Measurements from ENCODE around the gene PHOSPHO2. TPM values are rescaled to one million over a fixed set of nuclear protein-coding genes. Genes with fewer than 3 reads are reported as not detected.

Gene PHOSPHO2
- total and polyA plus RNA-seq, 4 donors, result 3.4 to 13.4 (median 4.5) TPM

DNA sequence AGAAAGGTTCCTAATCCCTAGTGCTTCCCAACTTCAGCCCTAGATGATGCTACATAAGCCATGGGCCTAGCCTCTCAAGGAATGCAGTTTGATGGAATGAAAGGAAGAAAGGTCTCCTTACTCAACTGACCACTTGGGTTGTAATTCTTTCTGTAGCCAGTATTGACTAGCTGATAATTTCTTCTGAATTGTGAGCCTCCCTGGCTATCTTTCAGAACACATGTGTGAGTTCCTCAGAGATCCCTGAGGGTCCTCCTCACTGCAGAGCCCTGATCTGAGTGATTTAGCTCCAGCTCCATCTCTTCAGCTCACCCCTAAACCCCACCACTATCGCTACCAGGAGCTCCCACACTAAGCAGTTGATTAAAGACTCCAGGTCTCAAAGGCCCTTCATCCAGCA, 31.5 kb upstream of the PHOSPHO2 start:
- DNase-seq, result no peak
- Histone ChIP-seq H3K4me3 (ENCODE audit: low read length in 2 of 2) (no peak overlapping the region), H3K27ac (ENCODE audit: low read depth in 1 of 2, low read length in 2 of 2) (no peak overlapping the region), H3K36me3 (ENCODE audit: control insufficient read depth in 1 of 2, insufficient read depth in 2 of 2, low read length in 1 of 2) (no peaks in the 10 kb centered on the region), H3K9me3 (ENCODE audit: control insufficient read depth, low read length) (no peaks in the 10 kb centered on the region), H3K4me1 (ENCODE audit: control insufficient read depth in 1 of 2, insufficient read depth in 2 of 2, low read length in 2 of 2) (no peaks in the 10 kb centered on the region), H3K27me3 (ENCODE audit: control insufficient read depth in 1 of 2, insufficient read depth in 2 of 2, low read length in 1 of 2) (no peaks in the 10 kb centered on the region)
- 88 to 93% methylated on average over 1 of the region's 1 CpG for WGBS, 2 donors
- no peak for ATAC-seq (ENCODE audit: low FRiP score)
- intact Hi-C loops (cut with DNase I), result no loop called here

DNA sequence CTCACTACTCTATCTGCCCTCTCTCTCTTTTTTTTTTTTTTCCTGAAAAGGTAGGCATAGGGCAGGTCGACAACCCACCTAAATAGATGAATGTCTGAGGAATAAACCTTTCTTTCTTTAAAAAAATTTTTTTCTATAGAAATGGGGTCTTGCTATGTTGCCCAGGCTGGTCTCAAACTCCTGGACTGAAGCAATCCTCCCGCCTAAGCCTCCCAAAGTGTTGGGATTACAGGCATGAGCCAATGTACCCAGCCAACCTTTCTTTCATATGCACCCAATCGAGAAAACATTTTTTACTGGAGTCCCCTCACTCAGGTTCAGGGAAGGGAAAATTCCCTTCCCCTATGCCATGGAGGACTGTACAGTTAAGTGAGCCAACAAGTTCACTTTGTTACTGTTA, 31.0 kb upstream of the PHOSPHO2 start:
- 88 to 91% methylated on average over 3 of the region's 3 CpGs for WGBS, 2 donors
- ATAC-seq (ENCODE audit: low FRiP score) (no peak), DNase-seq (no peak)
- no peak overlapping the region for H3K4me3 ChIP-seq (ENCODE audit: low read length in 2 of 2)
- H3K4me1 ChIP-seq (ENCODE audit: control insufficient read depth in 1 of 2, insufficient read depth in 2 of 2, low read length in 2 of 2), result no peaks in the 10 kb centered on the region
- H3K9me3 ChIP-seq (ENCODE audit: control insufficient read depth, low read length), result no peaks in the 10 kb centered on the region
- no peaks in the 10 kb centered on the region for H3K36me3 ChIP-seq (ENCODE audit: control insufficient read depth in 1 of 2, insufficient read depth in 2 of 2, low read length in 1 of 2)
- intact Hi-C loops (cut with DNase I), result no loop called here
- H3K27ac ChIP-seq (ENCODE audit: low read depth in 1 of 2, low read length in 2 of 2), result no peak overlapping the region
- H3K27me3 ChIP-seq (ENCODE audit: control insufficient read depth in 1 of 2, insufficient read depth in 2 of 2, low read length in 1 of 2), result no peaks in the 10 kb centered on the region

DNA sequence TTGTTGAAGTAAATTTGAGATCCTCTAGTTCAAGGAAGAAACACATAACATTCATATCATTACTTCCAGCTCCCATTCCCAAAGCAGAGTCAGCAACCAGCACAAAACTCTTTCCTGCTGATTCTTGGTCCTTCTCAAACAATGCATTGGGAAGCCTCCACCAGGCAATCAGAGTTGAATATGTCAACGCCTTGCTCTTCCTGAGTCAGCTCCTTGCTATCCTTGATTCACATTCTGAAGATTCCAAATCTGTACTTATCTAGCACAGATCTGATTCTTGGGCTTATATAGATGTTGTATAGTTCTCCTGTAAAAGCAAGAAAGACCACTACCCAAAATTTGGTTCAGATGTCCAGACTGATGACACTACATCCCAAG, 29.7 kb upstream of the PHOSPHO2 start:
- no peak for ATAC-seq (ENCODE audit: low FRiP score)
- Histone ChIP-seq H3K4me3 (ENCODE audit: low read length in 2 of 2) (no peak overlapping the region), H3K27me3 (ENCODE audit: control insufficient read depth in 1 of 2, insufficient read depth in 2 of 2, low read length in 1 of 2) (no peaks in the 10 kb centered on the region), H3K9me3 (ENCODE audit: control insufficient read depth, low read length) (no peaks in the 10 kb centered on the region), H3K27ac (ENCODE audit: low read depth in 1 of 2, low read length in 2 of 2) (no peak overlapping the region), H3K4me1 (ENCODE audit: control insufficient read depth in 1 of 2, insufficient read depth in 2 of 2, low read length in 2 of 2) (no peaks in the 10 kb centered on the region), H3K36me3 (ENCODE audit: control insufficient read depth in 1 of 2, insufficient read depth in 2 of 2, low read length in 1 of 2) (no peaks in the 10 kb centered on the region)
- DNase-seq, result no peak
- intact Hi-C loops (cut with DNase I), result no loop called here
- WGBS, 2 donors, result 81 to 82% methylated on average over 1 of the region's 1 CpG

DNA sequence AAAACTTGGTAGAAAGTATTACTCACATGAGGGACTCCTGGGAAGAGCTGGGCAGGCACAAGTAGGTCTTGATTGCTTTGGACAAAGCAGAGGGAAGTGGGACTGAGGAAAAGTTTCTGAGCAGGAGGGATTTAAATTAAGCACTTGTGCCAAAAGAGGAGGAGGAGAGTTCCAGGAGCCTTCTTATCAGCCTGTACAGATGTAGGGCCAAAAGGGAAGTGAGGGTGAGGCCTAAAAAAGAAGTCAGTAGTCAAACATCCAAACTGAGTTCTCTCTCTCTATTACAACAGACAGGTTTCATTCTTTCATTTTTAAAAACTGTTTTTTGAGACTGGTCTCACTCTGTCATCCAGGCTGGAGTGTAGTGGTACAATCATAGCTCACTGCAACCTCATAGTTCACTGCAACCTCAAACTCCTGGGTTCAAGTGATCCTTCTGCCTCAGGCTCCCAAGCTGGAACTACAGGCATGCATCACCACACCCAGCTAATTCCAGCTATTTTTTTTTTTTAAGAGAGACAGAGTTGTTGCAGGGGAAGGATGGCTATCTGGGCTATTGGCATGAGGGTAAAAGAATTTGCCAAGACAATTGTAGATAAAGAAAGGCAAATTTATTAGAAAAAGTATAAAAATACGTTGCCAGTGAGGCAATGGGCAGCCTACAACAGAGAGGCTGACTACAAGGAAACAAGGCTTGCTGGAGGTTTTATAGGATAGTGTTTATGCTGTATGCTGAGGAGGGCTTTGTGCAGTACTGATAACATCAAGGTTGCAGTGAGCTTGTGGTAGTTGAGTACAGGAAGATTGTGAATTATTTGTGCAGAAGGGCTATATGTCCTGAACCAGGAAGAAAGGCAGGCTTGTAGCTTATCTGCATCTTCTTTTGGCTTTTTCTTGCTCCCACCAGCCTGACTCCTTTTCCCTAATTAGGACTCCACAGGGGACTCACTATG, 29.0 kb upstream of the PHOSPHO2 start:
- 34 to 47% methylated on average over 1 of the region's 1 CpG for WGBS, 2 donors
- H3K36me3 ChIP-seq (ENCODE audit: control insufficient read depth in 1 of 2, insufficient read depth in 2 of 2, low read length in 1 of 2), result no peaks in the 10 kb centered on the region
- no peak overlapping the region for H3K27ac ChIP-seq (ENCODE audit: low read depth in 1 of 2, low read length in 2 of 2)
- no peaks in the 10 kb centered on the region for H3K4me1 ChIP-seq (ENCODE audit: control insufficient read depth in 1 of 2, insufficient read depth in 2 of 2, low read length in 2 of 2)
- H3K9me3 ChIP-seq (ENCODE audit: control insufficient read depth, low read length), result no peaks in the 10 kb centered on the region
- H3K27me3 ChIP-seq (ENCODE audit: control insufficient read depth in 1 of 2, insufficient read depth in 2 of 2, low read length in 1 of 2), result no peaks in the 10 kb centered on the region
- intact Hi-C loops (cut with DNase I), result no loop called here
- DNase-seq (no peak), ATAC-seq (ENCODE audit: low FRiP score) (no peak)
- H3K4me3 ChIP-seq (ENCODE audit: low read length in 2 of 2), result no peak overlapping the region

DNA sequence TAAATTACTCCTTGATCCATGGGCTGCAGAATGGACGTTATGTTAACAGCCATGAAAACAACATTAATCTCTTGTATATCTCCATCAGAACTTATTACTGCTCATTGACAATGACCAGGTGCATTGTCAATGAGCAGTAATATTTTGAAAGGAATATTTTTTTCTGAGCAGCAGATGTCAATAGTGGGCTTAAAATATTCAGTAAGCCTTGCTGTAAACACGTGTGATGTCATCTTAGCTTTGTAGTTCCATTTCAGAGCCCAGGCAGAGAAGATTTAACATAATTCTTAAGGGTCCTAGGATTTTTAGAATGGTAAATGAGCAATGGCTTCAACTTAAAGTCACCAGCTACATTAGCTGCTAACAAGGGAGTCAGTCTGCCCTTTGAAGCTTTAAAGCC, 26.7 kb upstream of the PHOSPHO2 start:
- intact Hi-C loops (cut with DNase I), result no loop called here
- H3K9me3 ChIP-seq (ENCODE audit: control insufficient read depth, low read length), result no peaks in the 10 kb centered on the region
- no peak overlapping the region for H3K27ac ChIP-seq (ENCODE audit: low read depth in 1 of 2, low read length in 2 of 2)
- DNase-seq (no peak), ATAC-seq (ENCODE audit: low FRiP score) (no peak)
- H3K27me3 ChIP-seq (ENCODE audit: control insufficient read depth in 1 of 2, insufficient read depth in 2 of 2, low read length in 1 of 2), result no peaks in the 10 kb centered on the region
- no peaks in the 10 kb centered on the region for H3K4me1 ChIP-seq (ENCODE audit: control insufficient read depth in 1 of 2, insufficient read depth in 2 of 2, low read length in 2 of 2)
- H3K36me3 ChIP-seq (ENCODE audit: control insufficient read depth in 1 of 2, insufficient read depth in 2 of 2, low read length in 1 of 2), result no peaks in the 10 kb centered on the region
- 28 to 31% methylated on average over 2 of the region's 2 CpGs for WGBS, 2 donors
- H3K4me3 ChIP-seq (ENCODE audit: low read length in 2 of 2), result no peak overlapping the region

DNA sequence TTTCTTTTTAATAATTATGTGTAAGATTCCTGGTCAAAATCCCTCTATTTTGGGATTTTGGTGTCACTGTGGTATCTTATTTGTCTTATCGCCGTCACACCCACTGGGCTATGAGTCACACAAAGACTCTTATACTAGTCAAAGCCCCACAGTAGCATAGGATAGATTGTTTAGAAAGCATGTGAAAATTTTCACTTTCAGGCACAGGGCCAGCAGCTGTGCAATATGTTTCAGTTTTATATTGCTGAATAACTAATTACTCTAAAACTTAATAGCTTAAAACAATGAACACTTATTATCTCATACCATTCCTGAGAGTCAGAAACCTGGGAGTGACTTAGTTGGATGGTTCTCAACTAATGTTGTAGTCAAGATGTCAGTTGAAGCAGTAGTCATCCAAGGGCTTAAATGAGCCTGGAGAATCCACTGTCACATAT, 24.0 kb upstream of the PHOSPHO2 start:
- ATAC-seq (ENCODE audit: low FRiP score) (no peak), DNase-seq (no peak)
- H3K27me3 ChIP-seq (ENCODE audit: control insufficient read depth in 1 of 2, insufficient read depth in 2 of 2, low read length in 1 of 2), result no peaks in the 10 kb centered on the region
- no peaks in the 10 kb centered on the region for H3K36me3 ChIP-seq (ENCODE audit: control insufficient read depth in 1 of 2, insufficient read depth in 2 of 2, low read length in 1 of 2)
- no peaks in the 10 kb centered on the region for H3K4me1 ChIP-seq (ENCODE audit: control insufficient read depth in 1 of 2, insufficient read depth in 2 of 2, low read length in 2 of 2)
- intact Hi-C loops (cut with DNase I), result no loop called here
- H3K4me3 ChIP-seq (ENCODE audit: low read length in 2 of 2), result no peak overlapping the region
- no peak overlapping the region for H3K27ac ChIP-seq (ENCODE audit: low read depth in 1 of 2, low read length in 2 of 2)
- H3K9me3 ChIP-seq (ENCODE audit: control insufficient read depth, low read length), result no peaks in the 10 kb centered on the region
- WGBS, 2 donors, result 79 to 81% methylated on average over 2 of the region's 2 CpGs

GRCh38 chr2:169670937-169671336, 23.3 kb upstream of the PHOSPHO2 start:
- no peak for ATAC-seq (ENCODE audit: low FRiP score)
- WGBS, 2 donors, result 96% methylated on average over 4 of the region's 4 CpGs
- intact Hi-C loops (cut with DNase I), result no loop called here
- H3K4me3 ChIP-seq (ENCODE audit: low read length in 2 of 2), result no peak overlapping the region
- no peaks in the 10 kb centered on the region for H3K4me1 ChIP-seq (ENCODE audit: control insufficient read depth in 1 of 2, insufficient read depth in 2 of 2, low read length in 2 of 2)
- no peak overlapping the region for H3K27ac ChIP-seq (ENCODE audit: low read depth in 1 of 2, low read length in 2 of 2)
- H3K36me3 ChIP-seq (ENCODE audit: control insufficient read depth in 1 of 2, insufficient read depth in 2 of 2, low read length in 1 of 2), result no peaks in the 10 kb centered on the region
- H3K9me3 ChIP-seq (ENCODE audit: control insufficient read depth, low read length), result no peaks in the 10 kb centered on the region
- H3K27me3 ChIP-seq (ENCODE audit: control insufficient read depth in 1 of 2, insufficient read depth in 2 of 2, low read length in 1 of 2), result no peaks in the 10 kb centered on the region
- DNase-seq, result no peak

DNA sequence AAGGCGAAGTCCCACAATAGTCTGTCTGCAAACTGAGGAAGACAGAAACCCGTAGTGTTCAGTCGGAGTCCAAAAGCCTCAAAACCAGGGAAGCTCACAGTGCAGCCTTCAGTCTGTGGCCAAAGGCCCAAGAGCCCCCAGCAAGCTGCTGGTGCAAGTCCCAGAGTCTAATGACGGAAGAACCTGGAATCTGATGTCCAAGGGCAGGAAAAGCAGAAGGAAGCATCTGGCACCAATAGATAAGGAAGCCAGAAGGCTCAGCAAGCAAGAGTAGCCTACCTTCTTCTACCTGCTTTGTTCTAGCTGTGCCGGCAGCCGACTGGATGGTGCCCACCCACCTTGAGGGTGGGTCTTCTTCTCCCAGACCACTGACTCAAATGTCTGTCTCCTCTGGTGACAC, 21.9 kb upstream of the PHOSPHO2 start:
- H3K9me3 ChIP-seq (ENCODE audit: control insufficient read depth, low read length), result no peaks in the 10 kb centered on the region
- ATAC-seq (ENCODE audit: low FRiP score) (no peak), DNase-seq (no peak)
- no peaks in the 10 kb centered on the region for H3K4me1 ChIP-seq (ENCODE audit: control insufficient read depth in 1 of 2, insufficient read depth in 2 of 2, low read length in 2 of 2)
- no peaks in the 10 kb centered on the region for H3K27me3 ChIP-seq (ENCODE audit: control insufficient read depth in 1 of 2, insufficient read depth in 2 of 2, low read length in 1 of 2)
- no peak overlapping the region for H3K27ac ChIP-seq (ENCODE audit: low read depth in 1 of 2, low read length in 2 of 2)
- intact Hi-C loops (cut with DNase I), result no loop called here
- no peak overlapping the region for H3K4me3 ChIP-seq (ENCODE audit: low read length in 2 of 2)
- WGBS, 2 donors, result 81 to 88% methylated on average over 6 of the region's 6 CpGs
- no peaks in the 10 kb centered on the region for H3K36me3 ChIP-seq (ENCODE audit: control insufficient read depth in 1 of 2, insufficient read depth in 2 of 2, low read length in 1 of 2)

GRCh38 chr2:169673106-169673505, 21.2 kb upstream of the PHOSPHO2 start:
- H3K27ac ChIP-seq (ENCODE audit: low read depth in 1 of 2, low read length in 2 of 2), result no peak overlapping the region
- no peak for DNase-seq
- H3K4me3 ChIP-seq (ENCODE audit: low read length in 2 of 2), result no peak overlapping the region
- no peaks in the 10 kb centered on the region for H3K36me3 ChIP-seq (ENCODE audit: control insufficient read depth in 1 of 2, insufficient read depth in 2 of 2, low read length in 1 of 2)
- H3K4me1 ChIP-seq (ENCODE audit: control insufficient read depth in 1 of 2, insufficient read depth in 2 of 2, low read length in 2 of 2), result no peaks in the 10 kb centered on the region
- H3K27me3 ChIP-seq (ENCODE audit: control insufficient read depth in 1 of 2, insufficient read depth in 2 of 2, low read length in 1 of 2), result no peaks in the 10 kb centered on the region
- no peaks in the 10 kb centered on the region for H3K9me3 ChIP-seq (ENCODE audit: control insufficient read depth, low read length)
- no peak for ATAC-seq (ENCODE audit: low FRiP score)
- intact Hi-C loops (cut with DNase I), result no loop called here
- WGBS, 2 donors, result 48 to 59% methylated on average over 3 of the region's 3 CpGs
